HCT116 (cell line): ENCODE data around the gene RAC2.

Experiments
- CEBPB ChIP-seq: IDR thresholded peaks from 2 replicates; pipeline ENCODE4 v1.6.1; 2012; ENCODE audit warnings: low read depth
- EZH2 ChIP-seq: fragments of 200-600 bp; sonication (generic); IDR thresholded peaks from 2 replicates; pipeline ENCODE4 v1.6.1; 2017; ENCODE audit warnings: antibody characterized with exemption, mixed run types
- EZH2phosphoT487 ChIP-seq: fragments of 200-600 bp; IDR thresholded peaks from 2 replicates; pipeline ENCODE4 v1.6.1; 2018; ENCODE audit warnings: antibody characterized with exemption, borderline replicate concordance
- POLR2A ChIP-seq: IDR thresholded peaks from 2 replicates; pipeline ENCODE4 v1.7.0; 2011; ENCODE audit warnings: borderline replicate concordance; ENCODE audit not compliant: insufficient read depth, insufficient read length; ENCODE audit errors: extremely low read depth
- POLR2AphosphoS5 ChIP-seq: IDR thresholded peaks from 2 replicates; pipeline ENCODE4 v1.6.1; 2011; ENCODE audit warnings: mild to moderate bottlenecking, low read depth, low read length, moderate library complexity
- RAD21 ChIP-seq: IDR thresholded peaks from 2 replicates; pipeline ENCODE4 v1.6.1; 2012; ENCODE audit warnings: low read depth, mild to moderate bottlenecking
- TF ChIP-seq, protein P1 (sequence below), 3 experiments: fragments of 200-600 bp in 1 of 3; sonication (generic) in 1 of 3; IDR thresholded peaks in 2 of 3; conservative IDR thresholded peaks in 1 of 3; 2 replicates each; pipeline ENCODE4 v1.5.1; 2012 to 2017; ENCODE audit warnings: low read depth in 2 of 3, low read length in 2 of 3, antibody characterized with exemption in 1 of 3, borderline replicate concordance in 1 of 3, control low read depth in 1 of 3, mild to moderate bottlenecking in 1 of 3, mixed read lengths in 1 of 3, mixed run types in 1 of 3, moderate library complexity in 1 of 3; ENCODE audit not compliant: insufficient read depth in 1 of 3
- TF ChIP-seq, protein P2 (sequence below): IDR thresholded peaks from 2 replicates; pipeline ENCODE4 v1.6.1; 2012
- TF ChIP-seq, protein P3 (sequence below): IDR thresholded peaks from 2 replicates; pipeline ENCODE4 v1.6.1; 2012; ENCODE audit warnings: low read depth

DNA sequence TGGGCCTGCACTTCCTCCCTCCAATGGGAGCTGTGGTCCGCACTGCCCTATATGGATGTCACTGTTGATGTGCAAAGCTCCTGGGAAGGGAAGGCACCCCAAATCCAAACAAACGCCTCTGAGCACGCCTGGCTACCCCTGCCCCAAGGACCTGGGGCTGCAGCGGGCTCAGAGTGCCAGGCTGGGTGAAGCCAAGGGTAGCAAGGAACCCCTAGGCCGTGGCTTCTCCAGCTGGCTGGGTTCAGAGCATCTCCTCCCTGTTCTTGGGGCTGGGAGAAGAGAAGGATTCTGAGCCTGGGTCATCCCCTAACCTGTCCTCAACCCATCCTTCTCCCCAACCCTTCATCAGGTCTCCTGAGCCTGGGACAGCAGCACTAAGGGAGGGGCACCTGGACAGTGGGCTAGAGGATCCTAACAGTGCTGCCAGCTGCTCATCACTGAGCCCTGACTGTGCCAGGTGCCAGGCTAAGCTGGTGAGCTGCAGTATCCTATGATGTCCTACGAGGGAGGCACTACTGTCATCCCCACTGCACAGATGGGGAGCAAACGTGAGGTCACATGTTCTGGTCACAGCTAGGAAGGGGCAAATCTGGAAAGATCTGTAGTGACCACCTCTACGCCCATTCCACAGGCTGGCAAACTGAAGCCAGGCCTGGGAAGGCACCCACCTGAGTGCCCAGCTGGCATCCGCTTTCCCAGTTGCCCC, 34.8 kb downstream of the RAC2 start:
- TF ChIP-seq EZH2phosphoT487 (no peak), EZH2 (no peak), POLR2A (no peak), POLR2AphosphoS5 (no peak), RAD21 (no peak), CEBPB (no peak)
- TF ChIP-seq, protein P1, sequence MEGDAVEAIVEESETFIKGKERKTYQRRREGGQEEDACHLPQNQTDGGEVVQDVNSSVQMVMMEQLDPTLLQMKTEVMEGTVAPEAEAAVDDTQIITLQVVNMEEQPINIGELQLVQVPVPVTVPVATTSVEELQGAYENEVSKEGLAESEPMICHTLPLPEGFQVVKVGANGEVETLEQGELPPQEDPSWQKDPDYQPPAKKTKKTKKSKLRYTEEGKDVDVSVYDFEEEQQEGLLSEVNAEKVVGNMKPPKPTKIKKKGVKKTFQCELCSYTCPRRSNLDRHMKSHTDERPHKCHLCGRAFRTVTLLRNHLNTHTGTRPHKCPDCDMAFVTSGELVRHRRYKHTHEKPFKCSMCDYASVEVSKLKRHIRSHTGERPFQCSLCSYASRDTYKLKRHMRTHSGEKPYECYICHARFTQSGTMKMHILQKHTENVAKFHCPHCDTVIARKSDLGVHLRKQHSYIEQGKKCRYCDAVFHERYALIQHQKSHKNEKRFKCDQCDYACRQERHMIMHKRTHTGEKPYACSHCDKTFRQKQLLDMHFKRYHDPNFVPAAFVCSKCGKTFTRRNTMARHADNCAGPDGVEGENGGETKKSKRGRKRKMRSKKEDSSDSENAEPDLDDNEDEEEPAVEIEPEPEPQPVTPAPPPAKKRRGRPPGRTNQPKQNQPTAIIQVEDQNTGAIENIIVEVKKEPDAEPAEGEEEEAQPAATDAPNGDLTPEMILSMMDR (IDR thresholded peaks at IDR 0.05 in 2 of 3, conservative IDR thresholded peaks at IDR 0.05 in 1 of 3; ENCODE audit: borderline replicate concordance in 1 of 3, insufficient read depth in 1 of 3, low read depth in 2 of 3, low read length in 2 of 3), result no peak
- TF ChIP-seq, protein P2, sequence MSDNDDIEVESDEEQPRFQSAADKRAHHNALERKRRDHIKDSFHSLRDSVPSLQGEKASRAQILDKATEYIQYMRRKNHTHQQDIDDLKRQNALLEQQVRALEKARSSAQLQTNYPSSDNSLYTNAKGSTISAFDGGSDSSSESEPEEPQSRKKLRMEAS, result no peak
- TF ChIP-seq, protein P3, sequence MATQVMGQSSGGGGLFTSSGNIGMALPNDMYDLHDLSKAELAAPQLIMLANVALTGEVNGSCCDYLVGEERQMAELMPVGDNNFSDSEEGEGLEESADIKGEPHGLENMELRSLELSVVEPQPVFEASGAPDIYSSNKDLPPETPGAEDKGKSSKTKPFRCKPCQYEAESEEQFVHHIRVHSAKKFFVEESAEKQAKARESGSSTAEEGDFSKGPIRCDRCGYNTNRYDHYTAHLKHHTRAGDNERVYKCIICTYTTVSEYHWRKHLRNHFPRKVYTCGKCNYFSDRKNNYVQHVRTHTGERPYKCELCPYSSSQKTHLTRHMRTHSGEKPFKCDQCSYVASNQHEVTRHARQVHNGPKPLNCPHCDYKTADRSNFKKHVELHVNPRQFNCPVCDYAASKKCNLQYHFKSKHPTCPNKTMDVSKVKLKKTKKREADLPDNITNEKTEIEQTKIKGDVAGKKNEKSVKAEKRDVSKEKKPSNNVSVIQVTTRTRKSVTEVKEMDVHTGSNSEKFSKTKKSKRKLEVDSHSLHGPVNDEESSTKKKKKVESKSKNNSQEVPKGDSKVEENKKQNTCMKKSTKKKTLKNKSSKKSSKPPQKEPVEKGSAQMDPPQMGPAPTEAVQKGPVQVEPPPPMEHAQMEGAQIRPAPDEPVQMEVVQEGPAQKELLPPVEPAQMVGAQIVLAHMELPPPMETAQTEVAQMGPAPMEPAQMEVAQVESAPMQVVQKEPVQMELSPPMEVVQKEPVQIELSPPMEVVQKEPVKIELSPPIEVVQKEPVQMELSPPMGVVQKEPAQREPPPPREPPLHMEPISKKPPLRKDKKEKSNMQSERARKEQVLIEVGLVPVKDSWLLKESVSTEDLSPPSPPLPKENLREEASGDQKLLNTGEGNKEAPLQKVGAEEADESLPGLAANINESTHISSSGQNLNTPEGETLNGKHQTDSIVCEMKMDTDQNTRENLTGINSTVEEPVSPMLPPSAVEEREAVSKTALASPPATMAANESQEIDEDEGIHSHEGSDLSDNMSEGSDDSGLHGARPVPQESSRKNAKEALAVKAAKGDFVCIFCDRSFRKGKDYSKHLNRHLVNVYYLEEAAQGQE, result no peak
